NCI-H2029 treated with DMSO at 0.1 percent for 48 hours (cell line): ENCODE measurements around the gene KCNH4.
"Not testable (repeated sequence)": the region's sequence is repeated elsewhere in the genome, so short reads cannot be mapped to it uniquely, and the experiment has no call there.

Source experiments
- DNase-seq: peaks from one replicate; lab custom pipeline; 2025; lab: John Stamatoyannopoulos, UW

Gene KCNH4

DNA sequence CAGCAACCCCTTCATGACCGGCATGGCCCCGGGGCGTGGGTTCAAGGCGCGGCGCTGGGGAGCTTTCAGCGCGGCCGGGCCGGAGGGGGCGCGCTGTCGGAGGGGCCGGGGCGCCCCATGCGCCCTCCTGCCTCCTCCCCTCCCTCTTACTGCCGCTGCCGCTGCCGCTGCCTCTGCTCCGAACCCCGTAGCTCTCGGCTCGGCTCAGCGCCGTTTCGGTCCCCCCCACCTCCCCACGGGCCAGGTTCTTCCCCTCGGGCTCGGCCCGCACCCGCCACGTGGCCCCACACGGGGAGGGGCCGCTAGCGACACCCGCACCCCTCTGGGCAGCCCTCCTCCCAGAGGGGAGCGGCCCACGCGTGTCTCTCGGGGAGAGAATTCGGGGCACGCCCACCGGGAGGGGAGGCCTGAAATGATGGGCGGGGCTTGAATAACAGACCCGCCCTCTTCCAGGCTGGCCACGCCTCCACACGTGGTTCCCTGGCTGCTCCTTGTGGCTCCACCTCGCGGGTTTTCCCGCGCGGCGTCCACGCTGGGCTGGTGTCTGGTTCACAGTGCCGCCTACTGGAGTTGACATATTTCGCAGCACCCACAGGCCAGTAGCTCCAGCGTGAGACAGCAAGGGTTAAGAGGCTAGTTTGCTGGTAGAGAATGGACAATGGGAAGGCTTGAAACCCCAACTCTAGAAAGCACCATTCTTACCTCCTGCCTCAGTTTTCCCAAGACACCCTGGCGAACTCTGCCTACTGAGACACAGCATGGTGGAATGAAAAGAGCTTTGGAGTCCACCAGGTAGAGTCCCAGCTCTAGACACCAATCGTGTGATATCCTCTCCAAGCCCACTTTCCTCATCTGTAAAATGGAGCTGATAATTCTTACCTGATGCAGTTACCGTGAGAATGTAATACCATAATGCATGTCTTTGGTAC is at the start of gene KCNH4:
Gene KCNH4, minus strand, starts transcription at position 221 of the 929 bp plus-strand sequence. Its CDS starts 197 bp downstream, at position 24.
- DNase-seq = peak; percentile 37

DNA sequence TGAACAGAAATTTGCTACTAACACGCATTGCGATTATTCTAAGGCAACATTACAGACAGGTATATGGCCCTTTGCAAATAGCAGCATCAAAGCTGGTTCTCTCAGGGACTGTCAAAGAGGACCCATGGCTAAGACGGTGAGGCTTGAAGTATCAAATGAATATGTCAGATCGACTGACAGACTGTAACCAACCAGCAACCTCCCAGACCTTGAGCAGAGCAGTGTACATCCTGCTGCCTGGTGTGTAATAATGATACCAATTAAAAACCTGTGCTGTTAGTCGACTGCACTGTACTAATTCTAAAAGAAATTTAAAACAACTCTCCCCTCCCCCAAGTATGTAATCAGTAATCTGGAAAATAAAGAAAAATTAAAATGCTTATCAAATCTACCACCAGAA is 49.3 kb upstream of the KCNH4 start:
- DNase-seq = no peak

DNA sequence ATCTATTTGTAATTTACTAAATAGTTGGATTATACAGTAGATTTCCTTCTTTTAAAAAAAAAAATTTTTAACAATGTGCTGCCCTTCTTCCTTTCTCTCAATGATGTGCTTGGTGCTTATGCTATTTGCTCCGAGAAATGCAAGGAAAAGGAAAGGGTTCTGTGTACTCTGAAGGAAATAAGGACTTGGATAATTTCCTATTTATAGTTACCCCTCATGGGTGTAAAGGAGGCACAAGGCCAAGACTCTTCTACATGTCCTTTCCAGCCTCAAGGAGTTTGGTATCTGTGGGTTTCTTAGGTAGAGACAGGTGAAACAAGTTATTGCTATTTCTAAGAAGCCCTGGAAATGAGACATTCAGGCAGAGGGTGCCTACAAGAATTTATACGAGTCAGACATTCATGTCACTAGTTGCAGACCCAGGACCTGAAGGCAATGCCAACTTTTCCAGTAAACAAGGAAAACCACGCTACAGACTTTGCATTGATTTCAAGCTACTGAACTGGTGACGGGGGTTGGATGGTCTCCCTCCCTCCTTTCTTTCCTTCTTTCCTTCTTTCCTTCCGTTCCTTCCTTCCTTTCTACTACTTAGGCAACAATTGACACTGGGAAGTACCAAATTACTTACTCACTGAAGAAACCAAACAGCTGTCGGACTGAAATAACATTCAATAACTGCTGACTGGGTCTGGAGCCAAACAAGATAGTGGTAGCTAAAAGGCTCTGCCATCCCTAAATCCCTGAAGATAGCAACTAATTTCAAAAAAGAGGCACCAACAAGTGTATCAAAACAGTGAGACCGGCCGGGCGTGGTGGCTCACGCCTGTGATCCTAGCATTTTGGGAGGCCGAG is 47.1 kb upstream of the KCNH4 start:
- no peak for DNase-seq

DNA sequence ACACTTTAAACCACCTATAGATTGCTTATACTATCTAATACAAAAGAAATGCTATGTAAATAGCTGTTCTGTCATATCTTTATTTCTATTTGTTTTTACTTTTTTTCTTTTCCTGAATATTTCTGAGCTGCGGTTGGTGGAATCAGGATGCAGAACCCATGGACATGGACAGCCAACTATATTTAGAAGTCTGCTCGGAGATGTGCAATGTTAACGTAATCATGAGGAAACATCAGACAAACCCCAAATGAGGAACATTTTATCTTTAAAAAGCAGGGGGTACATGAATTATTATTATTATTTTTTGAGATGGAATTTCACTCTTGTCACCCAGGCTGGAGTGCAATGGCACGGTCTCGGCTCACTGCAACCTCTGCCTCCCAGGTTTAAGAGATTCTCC is 44.7 kb upstream of the KCNH4 start:
- no peak for DNase-seq

DNA sequence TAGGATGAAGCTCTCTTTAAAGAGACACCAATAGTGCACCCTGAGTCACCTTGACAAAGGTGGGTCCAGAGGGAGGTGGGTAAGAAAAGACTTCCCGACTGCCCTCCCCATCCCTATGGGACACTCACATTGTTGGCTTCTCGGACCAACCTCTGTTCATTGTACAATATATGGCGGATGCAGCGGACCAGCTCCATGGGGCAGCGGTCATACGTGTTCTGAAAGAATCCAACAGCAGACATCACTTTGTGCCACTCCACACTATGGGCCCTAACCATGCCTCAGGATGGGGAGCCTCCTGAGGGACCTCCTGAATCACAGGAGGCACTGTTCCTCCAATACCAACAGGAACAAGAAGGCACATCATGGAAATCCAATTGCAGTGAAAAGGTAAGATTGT is 43.7 kb upstream of the KCNH4 start:
- no peak for DNase-seq

DNA sequence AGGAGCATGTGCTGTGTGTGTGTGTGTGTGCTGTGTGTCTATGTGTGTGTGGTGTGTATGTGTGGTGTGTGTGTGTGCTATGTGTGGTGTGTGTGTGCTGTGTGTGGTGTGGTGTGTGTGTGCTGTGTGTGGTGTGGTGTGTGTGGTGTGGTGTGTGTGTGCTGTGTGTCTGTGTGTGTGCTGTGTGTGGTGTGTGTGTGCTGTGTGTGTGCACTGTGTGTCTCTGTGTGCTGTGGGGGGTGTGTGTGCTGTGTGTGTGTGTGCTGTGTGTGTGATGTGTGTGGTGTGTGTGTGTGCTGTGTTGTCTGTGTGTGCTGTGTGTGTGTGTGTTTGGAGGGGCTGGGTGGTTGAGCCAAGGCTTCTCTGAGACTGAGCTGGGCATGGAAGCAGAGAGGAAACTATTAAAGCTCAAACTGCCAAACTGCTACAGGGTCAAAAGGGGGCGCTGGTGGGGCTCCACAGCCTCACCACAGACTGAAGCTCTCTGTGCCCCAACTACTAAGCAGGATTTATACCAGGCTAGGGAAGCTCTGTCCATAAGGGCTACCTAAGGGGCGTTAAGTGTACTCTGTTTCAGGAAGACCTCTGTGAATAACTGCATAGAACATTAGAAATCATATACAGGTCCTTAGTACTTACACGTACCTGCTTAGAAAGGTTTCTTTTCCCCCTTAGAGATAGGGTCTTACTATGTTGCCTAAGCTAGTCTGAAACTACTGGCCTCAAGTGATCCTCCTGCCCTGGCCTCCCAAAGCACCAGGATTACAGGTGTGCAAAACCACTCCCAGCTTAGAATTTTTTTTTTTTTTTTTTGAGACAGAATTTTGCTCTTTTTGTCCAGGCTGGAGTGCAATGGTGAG is 41.2 kb upstream of the KCNH4 start:
- peak; percentile 40 for DNase-seq

DNA sequence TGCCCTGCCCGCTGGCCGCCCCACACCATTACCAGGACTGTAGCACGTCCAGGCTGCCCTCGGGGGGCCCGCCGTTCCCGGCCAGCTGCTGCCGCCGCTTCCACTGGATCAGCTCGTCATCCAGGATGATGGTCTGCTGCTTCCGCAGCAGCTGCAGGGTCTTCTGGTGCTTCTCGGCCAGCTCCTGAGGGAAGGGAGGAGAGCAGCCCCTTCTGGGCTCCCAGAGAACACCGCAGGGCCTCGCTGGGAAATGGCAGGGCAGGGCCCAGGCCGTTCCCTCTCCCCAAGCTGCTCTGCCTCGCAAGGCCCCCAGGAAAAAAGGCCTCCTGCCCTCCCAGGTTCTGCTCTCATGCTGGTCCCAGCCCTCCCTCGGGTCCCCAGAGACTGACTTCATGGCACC is 38.3 kb upstream of the KCNH4 start:
- DNase-seq = not testable (repeated sequence)

DNA sequence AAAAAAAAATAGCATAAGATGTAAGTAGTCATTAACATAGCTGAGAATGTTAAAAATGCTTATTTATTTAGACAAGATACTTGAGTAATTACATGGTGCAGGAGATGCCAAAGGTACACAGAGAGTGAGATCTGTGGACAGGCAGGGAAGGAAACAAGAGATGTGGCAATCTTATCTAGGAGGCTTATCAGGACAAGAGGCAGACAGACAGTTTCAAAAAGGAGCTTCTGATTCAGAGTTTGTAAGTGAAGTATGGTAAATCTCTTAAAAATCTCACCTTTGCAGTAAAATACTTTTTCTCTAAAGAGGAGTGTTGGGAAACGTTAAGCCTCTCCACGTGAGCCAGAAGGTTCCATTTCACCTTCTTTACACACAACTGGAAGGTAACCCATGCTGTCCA is 33.2 kb upstream of the KCNH4 start:
- no peak for DNase-seq

DNA sequence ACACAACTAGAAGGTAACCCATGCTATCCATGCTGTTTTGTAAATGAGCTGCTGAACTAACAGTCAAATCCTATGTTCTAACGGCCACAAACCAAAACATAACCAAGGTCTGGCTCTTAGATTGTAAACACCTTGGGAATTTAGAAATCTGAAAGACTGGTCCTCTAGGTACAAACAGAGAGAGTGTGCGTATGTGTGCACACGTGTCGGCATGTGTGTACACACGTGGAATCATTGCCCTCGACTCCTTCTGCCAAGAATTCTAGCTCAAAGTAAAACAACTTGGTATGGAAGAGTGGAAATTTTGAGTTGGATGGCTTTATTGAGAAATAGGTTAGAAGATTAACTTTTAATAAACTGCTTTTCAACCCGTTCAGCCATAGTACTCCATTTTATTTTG is 31.4 kb upstream of the KCNH4 start:
- DNase-seq = no peak

DNA sequence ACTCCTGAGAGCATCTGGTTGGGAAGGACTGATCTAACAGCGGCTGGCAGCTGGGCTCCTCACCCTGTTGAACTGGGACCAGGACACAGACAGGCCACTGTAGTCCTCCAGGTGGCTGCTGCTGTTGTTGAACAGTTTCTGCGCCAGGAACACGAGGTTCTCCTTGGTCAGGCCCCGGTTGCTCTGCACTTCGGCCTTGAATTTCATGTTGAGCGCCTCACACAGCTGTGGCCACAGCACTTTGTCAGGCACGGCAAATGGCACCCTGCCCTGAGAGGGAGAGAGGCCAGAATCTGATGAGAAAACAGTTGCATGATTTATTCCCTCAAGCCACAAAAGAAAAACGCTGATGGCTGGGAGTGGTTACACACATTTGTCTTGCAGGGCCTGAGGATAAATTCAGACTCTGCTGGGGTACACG is 31.0 kb upstream of the KCNH4 start:
- DNase-seq = not testable (repeated sequence)

DNA sequence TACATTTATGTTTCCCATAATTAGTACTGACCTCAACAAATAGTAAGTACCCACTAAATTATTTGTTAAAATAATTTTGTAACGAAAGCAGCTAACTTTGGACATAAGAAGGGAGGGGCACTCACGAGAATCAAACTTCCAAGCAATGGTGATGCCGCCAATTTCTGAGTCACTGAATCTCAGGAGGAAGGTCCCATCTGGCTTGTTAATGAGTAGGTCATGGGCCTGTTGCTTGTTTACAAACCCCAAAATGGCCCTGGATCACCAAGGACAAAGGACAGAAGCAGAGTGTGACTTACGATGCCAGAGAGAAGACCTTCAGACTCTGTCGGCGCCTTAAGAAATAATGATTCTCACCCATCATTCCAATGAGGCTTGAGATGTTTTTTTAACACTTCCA is 29.1 kb upstream of the KCNH4 start:
- DNase-seq = no peak

DNA sequence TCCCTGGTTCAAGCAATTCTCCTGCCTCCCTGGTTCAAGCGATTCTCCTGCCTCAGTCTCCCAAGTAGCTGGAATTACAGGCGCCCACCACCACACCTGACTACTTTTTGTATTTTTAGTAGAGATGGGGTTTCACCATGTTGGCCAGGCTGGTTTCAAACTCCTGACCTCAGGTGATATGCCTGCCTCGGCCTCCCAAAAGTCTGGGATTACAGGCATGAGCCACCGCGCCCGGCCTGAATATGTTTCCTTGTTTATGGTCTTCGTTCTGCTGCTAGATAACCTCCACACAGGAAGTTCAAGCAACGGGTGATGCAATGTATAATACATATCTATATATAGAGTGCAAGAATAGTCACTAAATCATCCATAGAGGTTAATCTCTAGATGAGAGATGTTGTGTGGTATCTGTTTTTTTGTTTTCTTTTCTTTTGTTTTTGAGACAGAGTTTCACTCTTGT is 25.2 kb upstream of the KCNH4 start:
- DNase-seq = not testable (repeated sequence)

DNA sequence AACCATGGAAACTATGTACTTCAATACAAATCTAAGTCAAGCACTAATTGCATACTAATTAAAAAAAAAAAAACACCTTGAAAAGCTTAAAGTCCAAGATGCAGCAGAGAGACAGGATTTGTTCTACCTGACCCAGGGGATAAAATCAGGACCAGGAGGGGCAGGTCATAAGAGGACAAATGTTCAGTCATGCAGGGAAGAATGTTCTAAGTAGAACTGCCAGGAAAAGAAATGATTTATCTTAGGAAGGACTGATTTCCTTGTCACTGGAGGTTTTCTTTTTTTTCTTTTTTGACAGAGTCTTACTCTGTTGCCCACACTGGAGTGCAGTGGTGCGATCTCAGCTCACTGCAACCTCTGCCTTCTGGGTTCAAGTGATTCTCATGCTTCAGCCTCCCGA is 22.4 kb upstream of the KCNH4 start:
- DNase-seq = no peak

DNA sequence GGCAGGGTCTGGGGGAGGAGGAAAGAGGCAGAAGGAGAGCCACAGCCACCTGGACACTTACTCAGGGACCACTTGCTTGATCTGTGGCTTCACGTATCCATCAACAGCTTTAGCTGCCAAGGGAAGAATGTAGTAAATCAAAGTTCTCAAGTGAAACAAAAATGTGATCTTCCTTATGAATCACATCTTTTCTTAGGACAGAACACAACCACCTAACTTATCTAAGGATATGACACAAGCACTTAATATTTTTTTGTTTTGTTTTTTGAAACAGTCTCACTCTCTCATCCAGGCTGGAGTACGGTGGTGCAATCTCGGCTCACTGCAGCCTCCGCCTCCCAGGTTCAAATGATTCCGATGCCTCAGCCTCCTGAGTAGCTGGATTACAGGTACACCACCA is 21.8 kb upstream of the KCNH4 start:
- no peak for DNase-seq

DNA sequence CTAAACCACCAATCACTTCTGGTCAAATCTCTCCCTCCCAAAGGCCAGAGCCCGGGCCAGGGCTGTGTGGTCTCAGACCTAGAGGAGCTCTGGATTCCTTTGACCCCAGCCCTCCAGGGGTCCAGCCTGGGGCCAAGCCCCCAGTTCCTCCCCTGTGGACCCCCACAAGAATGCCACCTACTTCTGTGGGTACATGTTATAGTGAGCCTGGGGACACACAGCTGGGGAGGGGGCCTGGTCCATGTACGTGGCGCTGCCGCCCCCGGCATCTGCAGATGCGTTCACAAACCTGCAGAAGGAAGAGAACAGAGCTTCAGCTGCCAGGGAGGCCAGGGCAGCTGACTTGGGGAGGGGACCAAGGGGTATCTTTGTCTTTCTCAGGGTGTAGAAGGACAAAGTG is 21.2 kb upstream of the KCNH4 start:
- no peak for DNase-seq

DNA sequence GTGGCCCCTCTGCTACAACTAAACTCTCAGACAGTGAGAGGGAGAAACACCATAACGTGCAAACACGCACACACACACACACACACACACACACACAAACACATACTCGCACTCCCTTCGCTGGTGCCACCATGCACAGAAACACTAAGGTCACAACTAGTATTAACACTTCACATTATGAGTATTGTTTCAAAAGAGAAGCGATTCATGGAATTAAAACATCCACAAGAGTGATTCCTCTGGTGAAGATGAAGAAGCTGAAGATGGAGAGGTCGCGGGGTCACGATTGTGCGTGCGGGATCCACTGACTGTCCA is 20.5 kb upstream of the KCNH4 start:
- no peak for DNase-seq

DNA sequence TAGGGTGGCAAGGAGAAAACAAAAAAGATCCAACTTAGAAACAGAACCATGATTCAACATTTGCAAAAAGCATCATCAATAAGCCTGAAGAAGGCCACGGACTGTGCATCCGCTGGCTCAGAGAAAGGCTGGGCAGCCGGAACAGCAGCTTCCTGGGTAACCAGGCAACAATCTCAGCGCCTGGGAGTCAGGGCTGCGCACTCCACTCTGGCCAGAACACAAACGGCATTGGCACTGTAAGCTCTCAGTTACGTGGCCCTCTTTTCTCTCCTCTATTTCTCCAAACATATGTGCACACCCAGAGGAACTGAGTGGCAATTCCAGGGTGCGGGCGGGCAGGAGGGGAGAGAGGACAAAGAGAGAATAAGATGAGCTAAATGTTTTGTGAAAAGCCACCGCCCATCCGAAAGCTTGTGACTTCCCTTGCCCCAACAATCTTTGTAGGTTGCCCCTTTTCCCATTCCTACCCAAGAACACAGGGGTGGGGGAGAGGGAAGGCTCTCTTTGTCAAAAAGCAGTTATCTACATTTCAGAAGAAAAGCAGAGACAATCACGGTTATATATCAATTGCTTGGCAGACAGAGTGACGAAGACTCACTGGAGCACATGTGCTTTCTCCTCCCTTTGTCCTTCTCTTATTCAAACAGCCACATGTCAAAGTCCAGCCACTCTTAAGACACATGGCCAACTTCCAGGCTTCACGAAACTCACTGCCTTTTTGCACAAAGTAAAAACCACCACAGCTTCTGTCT is 19.9 kb upstream of the KCNH4 start:
- DNase-seq = no peak

DNA sequence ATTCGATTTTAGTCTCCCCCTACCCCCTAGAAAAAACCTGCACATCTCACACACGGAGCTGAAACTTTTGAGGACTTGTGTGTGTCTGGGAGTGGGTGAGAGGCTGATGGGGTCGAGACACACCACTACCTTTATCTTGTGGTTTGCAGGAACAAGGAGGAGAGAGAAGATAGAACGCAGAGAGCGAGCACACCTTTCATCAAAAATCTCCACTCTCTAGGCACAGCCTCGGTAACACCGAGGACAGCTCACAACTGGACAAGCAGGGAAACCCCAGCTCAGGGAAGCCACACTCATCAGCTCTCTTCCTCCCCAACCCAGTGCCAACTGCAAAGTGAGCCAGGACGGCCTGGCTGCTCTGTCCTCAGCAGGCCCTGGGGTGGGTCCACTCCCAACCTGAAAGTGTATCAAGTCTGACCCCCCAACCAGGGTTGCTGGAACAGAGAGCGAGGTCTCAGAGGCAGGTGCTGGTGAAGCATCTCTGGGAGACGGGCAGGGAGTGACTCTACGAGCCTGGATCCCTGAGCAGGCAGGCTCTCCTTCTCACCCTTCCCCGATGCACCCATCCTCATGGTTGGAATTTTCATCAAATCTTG is 18.6 kb upstream of the KCNH4 start:
- no peak for DNase-seq

DNA sequence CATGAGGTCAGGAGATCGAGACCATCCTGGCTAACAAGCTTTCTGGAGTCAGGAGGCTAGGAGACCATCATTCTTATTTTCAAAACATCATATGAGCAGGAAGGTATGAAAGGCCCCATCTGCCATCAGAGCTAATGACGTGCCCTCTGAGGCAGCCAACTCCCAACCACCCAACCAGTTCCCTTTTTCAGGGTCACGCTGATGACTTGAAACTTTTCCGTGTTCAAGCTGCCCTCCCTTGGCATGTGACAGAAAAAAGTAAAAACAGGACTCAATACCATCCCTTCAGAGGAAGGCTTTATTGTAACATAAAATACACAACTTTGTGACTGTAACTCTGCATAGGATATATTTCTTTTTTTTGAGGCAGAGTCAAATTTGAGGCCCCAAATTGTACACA is 18.0 kb upstream of the KCNH4 start:
- no peak for DNase-seq

DNA sequence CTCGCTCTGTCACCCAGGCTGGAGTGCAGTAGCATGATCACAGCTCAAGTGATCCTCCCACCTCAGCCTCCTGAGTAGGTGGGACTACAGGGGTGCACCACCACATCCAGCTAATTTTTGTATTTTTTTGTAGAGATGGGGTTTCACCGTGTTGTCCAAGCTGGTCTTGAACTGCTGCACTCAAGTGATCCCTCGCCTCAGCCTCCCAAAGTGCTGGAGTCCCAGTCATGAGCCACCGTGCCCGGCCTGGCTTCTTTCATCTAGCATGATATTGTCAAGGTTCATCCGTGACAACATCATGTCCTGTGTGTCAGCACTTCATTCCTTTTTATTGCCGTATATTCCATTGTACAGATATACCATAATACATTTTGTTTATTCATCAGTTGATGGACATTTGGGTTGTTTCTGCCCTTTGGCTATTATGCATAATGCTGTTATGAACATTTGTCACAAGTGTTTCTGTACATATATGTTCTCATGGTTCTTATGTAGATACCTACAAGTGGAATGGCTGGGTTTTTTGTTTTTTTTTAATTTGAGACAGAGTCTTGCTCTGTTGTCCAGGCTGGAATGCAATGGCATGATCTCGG is 16.7 kb upstream of the KCNH4 start:
- no peak for DNase-seq
